ENCODE data around the gene PRIM1.

DNA sequence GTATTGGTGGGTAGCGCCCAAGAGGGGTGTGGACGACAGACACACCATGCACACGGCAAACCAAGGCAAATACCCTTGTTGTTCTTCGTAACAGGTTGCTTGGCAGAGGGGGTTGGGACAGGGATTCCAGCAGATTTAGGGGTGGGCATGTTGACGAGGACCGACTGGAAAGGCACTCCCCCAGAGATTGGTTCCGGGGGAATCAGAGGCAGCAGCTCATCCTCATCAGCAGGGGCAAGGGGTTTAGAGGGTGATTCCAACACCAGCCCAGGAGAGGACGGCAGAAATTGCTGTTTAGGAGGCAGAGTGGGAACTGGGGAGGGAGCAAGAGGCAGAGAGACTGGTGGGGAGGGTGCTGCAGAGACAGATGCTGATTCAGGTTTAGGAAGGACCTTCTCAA is 36.3 kb downstream of the PRIM1 start:
- TF ChIP-seq POLR2A (IDR thresholded peaks at IDR 0.05; ENCODE audit: low read depth, low read length) (no peak), POLR2AphosphoS5 (IDR thresholded peaks at IDR 0.05; ENCODE audit: low read depth, low read length) (no peak)
